H1 (cell line): ENCODE measurements around the gene HIBADH. TPM values are rescaled to one million over a fixed set of nuclear protein-coding genes. Genes with fewer than 3 reads are reported as not detected.
"Not testable (repeated sequence)": the region's sequence is repeated elsewhere in the genome, so short reads cannot be mapped to it uniquely, and the experiment has no call there.

Experiments
- CTCF ChIA-PET: fragments of 300-600 bp; sonication (Branson Sonifier 250); formaldehyde crosslinking; loops from one replicate; lab custom pipeline; 2021; ENCODE audit not compliant: partially characterized antibody; lab: Charles Lee
- POLR2A ChIA-PET: fragments of 300-600 bp; sonication (Branson Sonifier 250); formaldehyde crosslinking; loops from one replicate; lab custom pipeline; 2021; ENCODE audit warnings: inconsistent platforms; ENCODE audit not compliant: partially characterized antibody; lab: Charles Lee
- DNase-seq, 2 experiments: peaks; one replicate each; pipeline versions ENCODE4 v3.0.0 to v3.0.0-alpha.2; 2010 to 2022; ENCODE audit warnings: low spot score in 2 of 2, low read depth in 1 of 2, mixed read lengths in 1 of 2
- FAIRE-seq: peaks from 2 replicates; lab custom pipeline; 2011; peaks lifted over from hg19 to GRCh38; lab: Jason Lieb, UNC
- H2AFZ ChIP-seq: 2 replicates; pipeline ENCODE4 v1.8.1; 2012; ENCODE audit warnings: low read length, inconsistent platforms
- H2AK5ac ChIP-seq: 2 replicates; pipeline ENCODE4 v1.6.1; 2013; ENCODE audit warnings: low read depth, low read length
- H2BK120ac ChIP-seq: replicated peaks from 2 replicates; pipeline ENCODE3; 2013; ENCODE audit warnings: low read depth, low read length, inconsistent platforms
- H2BK12ac ChIP-seq: 2 replicates; pipeline ENCODE4 v1.6.1; 2013; ENCODE audit warnings: low read depth, low read length
- H2BK15ac ChIP-seq: 2 replicates; pipeline ENCODE4 v1.6.1; 2013; ENCODE audit warnings: low read length
- H2BK20ac ChIP-seq: 2 replicates; pipeline ENCODE4 v1.6.1; 2013; ENCODE audit warnings: low read length
- H2BK5ac ChIP-seq: 2 replicates; pipeline ENCODE4 v1.6.1; 2013; ENCODE audit warnings: low read depth, low read length
- H3K14ac ChIP-seq: 2 replicates; pipeline ENCODE4 v1.6.1; 2013; ENCODE audit warnings: inconsistent platforms; ENCODE audit not compliant: insufficient read length
- H3K18ac ChIP-seq: 2 replicates; pipeline ENCODE4 v1.6.1; 2013; ENCODE audit warnings: low read length; ENCODE audit errors: extremely low read depth
- H3K23ac ChIP-seq: 2 replicates; pipeline ENCODE4 v1.6.1; 2013; ENCODE audit warnings: inconsistent platforms; ENCODE audit not compliant: insufficient read length
- H3K23me2 ChIP-seq: 2 replicates; pipeline ENCODE4 v1.6.1; 2013; ENCODE audit warnings: low read depth, low read length
- H3K27ac ChIP-seq: 2 replicates; pipeline ENCODE4 v1.6.1; 2011; ENCODE audit warnings: low read depth, low read length, inconsistent platforms
- H3K27me3 ChIP-seq, 4 experiments: replicated peaks in 1 of 4; 1 replicate in 1 of 4; 2 replicates in 3 of 4; pipeline versions ENCODE4 v1.6.1 to v1.8.1; 2011 to 2013; ENCODE audit warnings: low read length in 3 of 4, mild to moderate bottlenecking in 3 of 4, inconsistent platforms in 2 of 4, mixed read lengths in 2 of 4, moderate library complexity in 1 of 4; ENCODE audit not compliant: control insufficient read depth in 3 of 4, insufficient read depth in 3 of 4; ENCODE audit errors: extremely low read depth in 1 of 4
- H3K36me3 ChIP-seq, 4 experiments: 2 replicates each; pipeline versions ENCODE4 v1.6.1 to v1.8.1; 2011 to 2013; ENCODE audit warnings: mild to moderate bottlenecking in 4 of 4, low read length in 3 of 4, moderate library complexity in 2 of 4, control low read depth in 1 of 4, inconsistent platforms in 1 of 4; ENCODE audit not compliant: insufficient read depth in 4 of 4, control insufficient read depth in 2 of 4
- H3K4ac ChIP-seq: replicated peaks from 2 replicates; pipeline ENCODE3; 2013; ENCODE audit warnings: low read length, low read depth, mixed read lengths, inconsistent platforms; ENCODE audit not compliant: insufficient read length
- H3K4me1 ChIP-seq, 4 experiments: replicated peaks in 1 of 4; 1 replicate in 1 of 4; 2 replicates in 3 of 4; pipeline versions ENCODE4 v1.6.1 to v1.8.1; 2011 to 2013; ENCODE audit warnings: low read length in 3 of 4, inconsistent platforms in 2 of 4, mixed read lengths in 1 of 4; ENCODE audit not compliant: insufficient read depth in 4 of 4, control insufficient read depth in 3 of 4
- H3K4me2 ChIP-seq, 2 experiments: 2 replicates each; pipeline versions ENCODE4 v1.6.1 to v1.8.1; 2011 to 2013; ENCODE audit warnings: low read depth in 2 of 2, low read length in 2 of 2, control low read depth in 1 of 2, inconsistent platforms in 1 of 2, mild to moderate bottlenecking in 1 of 2; ENCODE audit not compliant: insufficient read depth in 1 of 2
- H3K4me3 ChIP-seq, 4 experiments: fragments of 200-600, 300-600 bp in 1 of 4; sonication (generic), shearing (Covaris generic), sonication (Bioruptor Twin) in 1 of 4; 2 replicates each; pipeline versions ENCODE4 v1.5.1 to v1.8.1; 2011 to 2016; ENCODE audit warnings: low read length in 4 of 4, low read depth in 3 of 4, control low read depth in 2 of 4, inconsistent platforms in 2 of 4, mild to moderate bottlenecking in 2 of 4, mixed read lengths in 1 of 4, moderate library complexity in 1 of 4; ENCODE audit not compliant: insufficient read depth in 2 of 4; ENCODE audit errors: extremely low read depth in 1 of 4
- H3K56ac ChIP-seq: replicated peaks from 2 replicates; pipeline ENCODE3; 2013; ENCODE audit warnings: low read depth, mild to moderate bottlenecking, mixed read lengths, low read length, inconsistent platforms; ENCODE audit not compliant: insufficient read length
- H3K79me1 ChIP-seq: 2 replicates; pipeline ENCODE4 v1.6.1; 2013; ENCODE audit warnings: low read depth, low read length, control low read depth
- H3K79me2 ChIP-seq, 2 experiments: 2 replicates each; pipeline versions ENCODE4 v1.6.1 to v1.8.1; 2012 to 2013; ENCODE audit warnings: low read length in 2 of 2, mild to moderate bottlenecking in 2 of 2, inconsistent platforms in 1 of 2; ENCODE audit not compliant: insufficient read depth in 2 of 2, control insufficient read depth in 1 of 2
- H3K9ac ChIP-seq, 4 experiments: replicated peaks in 1 of 4; 1 replicate in 1 of 4; 2 replicates in 3 of 4; pipeline versions ENCODE4 v1.6.1 to v1.8.1; 2011 to 2013; ENCODE audit warnings: low read depth in 3 of 4, low read length in 3 of 4, control low read depth in 2 of 4, mild to moderate bottlenecking in 2 of 4, moderate library complexity in 2 of 4, inconsistent platforms in 1 of 4; ENCODE audit errors: extremely low read depth in 1 of 4
- H3K9me3 ChIP-seq, 2 experiments: 2 replicates each; pipeline versions ENCODE4 v1.6.1 to v1.8.1; 2012 to 2013; ENCODE audit warnings: mild to moderate bottlenecking in 2 of 2, moderate library complexity in 2 of 2, control low read depth in 1 of 2, inconsistent platforms in 1 of 2, low read depth in 1 of 2, low read length in 1 of 2, mixed read lengths in 1 of 2; ENCODE audit not compliant: insufficient read depth in 2 of 2
- H4K20me1 ChIP-seq, 2 experiments: replicated peaks in 1 of 2; 2 replicates each; pipeline versions ENCODE3 to v1.8.1; 2011 to 2013; ENCODE audit warnings: inconsistent platforms in 2 of 2, low read length in 2 of 2, mild to moderate bottlenecking in 1 of 2; ENCODE audit not compliant: insufficient read depth in 2 of 2, control insufficient read depth in 1 of 2
- H4K5ac ChIP-seq: 2 replicates; pipeline ENCODE4 v1.6.1; 2013; ENCODE audit warnings: low read length, low read depth, mixed read lengths, inconsistent platforms; ENCODE audit not compliant: insufficient read length
- H4K8ac ChIP-seq: 2 replicates; pipeline ENCODE4 v1.8.0; 2013; ENCODE audit warnings: mild to moderate bottlenecking, moderate library complexity, low read length, inconsistent platforms; ENCODE audit not compliant: insufficient read depth; ENCODE audit errors: extremely low read depth
- H4K91ac ChIP-seq: replicated peaks from 2 replicates; pipeline ENCODE3; 2013; ENCODE audit warnings: low read length, mixed read lengths, inconsistent platforms; ENCODE audit not compliant: insufficient read length
- WGBS, 2 experiments: shearing (Covaris generic) in 1 of 2; methylation state at CpG; one replicate each; pipeline versions ENCODE4 v1.1.6 to v1.1.7; 2013 to 2015; ENCODE audit warnings: low lambda C conversion rate in 2 of 2, mixed read lengths in 2 of 2, inconsistent platforms in 1 of 2, low coverage in 1 of 2, missing lambda C conversion rate in 1 of 2; ENCODE audit not compliant: insufficient replicate concordance in 2 of 2, insufficient coverage in 1 of 2, insufficient read length in 1 of 2; ENCODE audit errors: extremely low coverage in 1 of 2, missing lambda C conversion rate in 1 of 2; 5-methylcytosine and 5-hydroxymethylcytosine counted together
- polyA plus RNA-seq, 7 experiments: library from polyadenylated mRNA; depleted of rRNA in 3 of 7; stranded (reverse) in 5 of 7; unstranded in 2 of 7; fragments of >200 nt in 5 of 7; fragments of 200-250 nt in 2 of 7; gene quantifications; 1 replicate in 5 of 7; 2 replicates in 1 of 7; 4 replicates in 1 of 7; pipeline versions ENCODE4 v1.2.1 to v1.2.3, GENCODE V29; 2011 to 2013; ENCODE audit warnings: missing spikeins in 2 of 7, mixed read lengths in 2 of 7
- total RNA-seq: library from RNA; stranded (reverse); fragmentation: NEBNext Ultra II Directional; extraction: Animal tissue kit (Norgen Biotek cat#: 25700); gene quantifications from 2 replicates; pipeline ENCODE4 v1.2.1, GENCODE V29; 2021

HIBADH gene
- total and polyA plus RNA-seq, 2 of the 8 experiments (the other 6 are each of a cell fraction or from before 2014, with no cell fraction given): 30.1 to 39.5 TPM

GRCh38 chr7:27674126-27674525, 11.4 kb upstream of the HIBADH start:
- H3K36me3 ChIP-seq, H3K14ac ChIP-seq, H3K9ac ChIP-seq, H3K4me1 ChIP-seq, H4K8ac ChIP-seq, H3K18ac ChIP-seq, DNase-seq, H3K9me3 ChIP-seq, H3K23ac ChIP-seq, H3K4ac ChIP-seq, H3K4me3 ChIP-seq, H2AFZ ChIP-seq, POLR2A ChIA-PET, H4K20me1 ChIP-seq, H3K79me2 ChIP-seq, H3K4me2 ChIP-seq, H2BK12ac ChIP-seq, H2BK120ac ChIP-seq, H2BK5ac ChIP-seq, H3K27ac ChIP-seq, H2BK20ac ChIP-seq, H4K5ac ChIP-seq, H2AK5ac ChIP-seq, H3K23me2 ChIP-seq, H3K27me3 ChIP-seq, CTCF ChIA-PET, H3K56ac ChIP-seq, H3K79me1 ChIP-seq, H4K91ac ChIP-seq, FAIRE-seq, H2BK15ac ChIP-seq: not testable (repeated sequence)
- WGBS, 2 experiments: 90% methylated on average over 2 of the region's 3 CpGs; no CpG with 5 or more reads in 1 of the 2 experiments
